ENCODE measurements around the gene MYDGF. TPM values are rescaled to one million over a fixed set of nuclear protein-coding genes. Genes with fewer than 3 reads are reported as not detected.

The MYDGF gene
- polyA plus RNA-seq, 1 donor from 2014 or later, result 73.2 TPM

GRCh38 chr19:4693471-4694121 lies 23.5 kb upstream of the MYDGF start:
- H3K9me2 ChIP-seq (ENCODE audit: insufficient read depth, low read length), result no peaks in the 10 kb centered on the region
- H3K4me3 ChIP-seq (ENCODE audit: low read length), result no peak overlapping the region
- no peak overlapping the region for H3K4me2 ChIP-seq (ENCODE audit: low read length)
- no peaks in the 10 kb centered on the region for H4K20me1 ChIP-seq (ENCODE audit: insufficient read depth)
- no peaks in the 10 kb centered on the region for H3F3A ChIP-seq (ENCODE audit: insufficient read depth, low read length, poor library complexity, severe bottlenecking)
- TF ChIP-seq CTCF (IDR thresholded peaks at IDR 0.05; ENCODE audit: poor library complexity, severe bottlenecking) (no peak), EZH2 (IDR thresholded peaks at IDR 0.05; ENCODE audit: borderline replicate concordance, insufficient read depth, low read length, poor library complexity, severe bottlenecking) (no peak), EP300 (conservative IDR thresholded peaks at IDR 0.05; ENCODE audit: poor library complexity, severe bottlenecking) (no peak), POLR2AphosphoS5 (IDR thresholded peaks at IDR 0.05) (no peak), MXI1 (conservative IDR thresholded peaks at IDR 0.05; ENCODE audit: poor library complexity, severe bottlenecking) (no peak), RAD21 (conservative IDR thresholded peaks at IDR 0.05) (no peak), REST (IDR thresholded peaks at IDR 0.05; ENCODE audit: borderline replicate concordance) (no peak), TAF1 (IDR thresholded peaks at IDR 0.05; ENCODE audit: low read depth) (no peak), SMC3 (conservative IDR thresholded peaks at IDR 0.05; ENCODE audit: poor library complexity) (no peak)
- no peaks in the 10 kb centered on the region for H3K9me3 ChIP-seq (ENCODE audit: low read length)
- H3K27ac ChIP-seq (ENCODE audit: low read length), result no peak overlapping the region
- H3K79me2 ChIP-seq (replicated peaks; ENCODE audit: insufficient read depth, low read length), result no peaks in the 10 kb centered on the region
- H3K27me3 ChIP-seq (ENCODE audit: insufficient read depth, low read depth, low read length), result no peaks in the 10 kb centered on the region
- H2AFZ ChIP-seq (ENCODE audit: low read depth, low read length), result no peak overlapping the region
- no peak overlapping the region for H3K9ac ChIP-seq (ENCODE audit: low read length)
- H3K36me3 ChIP-seq (ENCODE audit: insufficient read depth, low read length), result no peaks in the 10 kb centered on the region

- H3K27ac ChIP-seq (ENCODE audit: low read length), result no peak overlapping the region
- H3F3A ChIP-seq (ENCODE audit: insufficient read depth, low read length, poor library complexity, severe bottlenecking), result no peaks in the 10 kb centered on the region
- H3K36me3 ChIP-seq (ENCODE audit: insufficient read depth, low read length), result no peaks in the 10 kb centered on the region
- no peak overlapping the region for H3K4me3 ChIP-seq (ENCODE audit: low read length)
- H2AFZ ChIP-seq (ENCODE audit: low read depth, low read length), result no peak overlapping the region
- H3K9ac ChIP-seq (ENCODE audit: low read length), result no peak overlapping the region
- H3K27me3 ChIP-seq (ENCODE audit: insufficient read depth, low read depth, low read length), result no peaks in the 10 kb centered on the region
- H3K9me3 ChIP-seq (ENCODE audit: low read length), result no peaks in the 10 kb centered on the region
- no peak for TF ChIP-seq POLR2AphosphoS5 (IDR thresholded peaks at IDR 0.05)
- TF ChIP-seq TAF1 (IDR thresholded peaks at IDR 0.05; ENCODE audit: low read depth), result no peak
- TF ChIP-seq EZH2 (IDR thresholded peaks at IDR 0.05; ENCODE audit: borderline replicate concordance, insufficient read depth, low read length, poor library complexity, severe bottlenecking), result no peak
- TF ChIP-seq SMC3 (conservative IDR thresholded peaks at IDR 0.05; ENCODE audit: poor library complexity), result no peak
- TF ChIP-seq CTCF (IDR thresholded peaks at IDR 0.05; ENCODE audit: poor library complexity, severe bottlenecking), result no peak
- TF ChIP-seq REST (IDR thresholded peaks at IDR 0.05; ENCODE audit: borderline replicate concordance), result no peak
- TF ChIP-seq MXI1 (conservative IDR thresholded peaks at IDR 0.05; ENCODE audit: poor library complexity, severe bottlenecking), result no peak
- no peak for TF ChIP-seq RAD21 (conservative IDR thresholded peaks at IDR 0.05)
- no peak for TF ChIP-seq EP300 (conservative IDR thresholded peaks at IDR 0.05; ENCODE audit: poor library complexity, severe bottlenecking)
- H3K4me2 ChIP-seq (ENCODE audit: low read length), result no peak overlapping the region
- no peaks in the 10 kb centered on the region for H3K79me2 ChIP-seq (replicated peaks; ENCODE audit: insufficient read depth, low read length)
- no peaks in the 10 kb centered on the region for H4K20me1 ChIP-seq (ENCODE audit: insufficient read depth)
- H3K9me2 ChIP-seq (ENCODE audit: insufficient read depth, low read length), result no peaks in the 10 kb centered on the region
Observed at GRCh38 chr19:4693078-4693350, 22.9 kb upstream of the MYDGF start.
